OCI-LY7 (cell line): ENCODE data around the gene GMEB2. TPM values are rescaled to one million over a fixed set of nuclear protein-coding genes. Genes with fewer than 3 reads are reported as not detected.
"Not testable (repeated sequence)": the region's sequence is repeated elsewhere in the genome, so short reads cannot be mapped to it uniquely, and the experiment has no call there.

Experiments used
- BruUV-seq: library from RNA; stranded (reverse); fragments of 400-500 nt; replicated peaks from 2 replicates; lab custom pipeline; 2021; lab: Mats Ljungman, UMichigan
- CTCF ChIA-PET: fragments of 300-600 bp; sonication (Branson Sonifier 250); formaldehyde crosslinking; loops from one replicate; lab custom pipeline; 2022; ENCODE audit warnings: antibody characterized with exemption; ENCODE audit not compliant: unreplicated experiment; lab: Charles Lee
- POLR2A ChIA-PET: fragments of 300-600 bp; sonication (Branson Sonifier 250); formaldehyde crosslinking; loops from one replicate; lab custom pipeline; 2022; ENCODE audit warnings: antibody characterized with exemption; lab: Charles Lee
- DNase-seq: peaks from one replicate; pipeline ENCODE4 v3.0.0-alpha.2; 2015; ENCODE audit warnings: low spot score
- H2AFZ ChIP-seq: fragments of 200-600 bp; sonication (generic), shearing (Covaris generic); 2 replicates; pipeline ENCODE4 v1.6.1; 2014; ENCODE audit warnings: mild to moderate bottlenecking, antibody characterized with exemption, low read length, moderate library complexity
- H3K27ac ChIP-seq: fragments of 200-600 bp; sonication (generic); 2 replicates; pipeline ENCODE4 v1.5.1; 2014; ENCODE audit warnings: mixed run types, low read depth, mild to moderate bottlenecking, moderate library complexity, low read length, inconsistent platforms; ENCODE audit not compliant: poor library complexity, severe bottlenecking
- H3K36me3 ChIP-seq: fragments of 200-600 bp; sonication (generic); 2 replicates; pipeline ENCODE4 v1.6.1; 2014; ENCODE audit warnings: mild to moderate bottlenecking, antibody characterized with exemption, low read length, moderate library complexity, mixed read lengths; ENCODE audit not compliant: insufficient read depth
- H3K4me1 ChIP-seq: fragments of 200-600 bp; sonication (generic); 2 replicates; pipeline ENCODE4 v1.5.1; 2014; ENCODE audit warnings: mild to moderate bottlenecking, low read length; ENCODE audit not compliant: insufficient read depth, poor library complexity, severe bottlenecking
- H3K4me2 ChIP-seq: fragments of 200-600 bp; sonication (generic); 2 replicates; pipeline ENCODE4 v1.6.1; 2014; ENCODE audit warnings: mild to moderate bottlenecking, low read length
- H3K4me3 ChIP-seq: fragments of 200-600 bp; sonication (generic); 2 replicates; pipeline ENCODE4 v1.5.1; 2014; ENCODE audit warnings: mild to moderate bottlenecking, low read depth, low read length; ENCODE audit not compliant: poor library complexity, severe bottlenecking
- H3K79me2 ChIP-seq: fragments of 200-600 bp; sonication (generic); 2 replicates; pipeline ENCODE4 v1.6.1; 2016; ENCODE audit warnings: low read depth, mild to moderate bottlenecking, low read length, moderate library complexity, mixed read lengths; ENCODE audit not compliant: insufficient read depth
- H3K9me2 ChIP-seq: fragments of 200-600 bp; sonication (generic); 2 replicates; pipeline ENCODE4 v1.6.1; 2016; ENCODE audit warnings: mild to moderate bottlenecking, low read length, mixed read lengths; ENCODE audit not compliant: insufficient read depth
- H3K9me3 ChIP-seq: fragments of 200-600 bp; sonication (generic); 2 replicates; pipeline ENCODE4 v1.6.1; 2014; ENCODE audit warnings: mild to moderate bottlenecking, mixed run types, low read length, mixed read lengths
- H4K20me1 ChIP-seq: fragments of 200-600 bp; sonication (generic); 2 replicates; pipeline ENCODE4 v1.6.1; 2014; ENCODE audit warnings: mild to moderate bottlenecking, antibody characterized with exemption, low read length, moderate library complexity, mixed read lengths; ENCODE audit not compliant: insufficient read depth
- CTCF ChIP-seq: fragments of 200-600 bp; sonication (generic); conservative IDR thresholded peaks from 2 replicates; pipeline ENCODE4 v1.5.1; 2014; ENCODE audit warnings: mild to moderate bottlenecking, antibody characterized with exemption, low read length, moderate library complexity, mixed read lengths
- EZH2phosphoT487 ChIP-seq: fragments of 200-600 bp; sonication (generic); IDR thresholded peaks from 2 replicates; pipeline ENCODE4 v1.6.1; 2018; ENCODE audit warnings: low read depth, borderline replicate concordance, mild to moderate bottlenecking, mixed run types, antibody characterized with exemption, low read length, moderate library complexity, mixed read lengths
- intact Hi-C: fragments of 100-400 bp; cut with micrococcal nuclease; formaldehyde crosslinking; loops from one replicate; pipeline ENCODE4 v1.10.0; 2022; ENCODE audit not compliant: unreplicated experiment
- total RNA-seq, 2 experiments: library from RNA; depleted of rRNA in 1 of 2; stranded (reverse); fragments of >200 nt in 1 of 2; shearing (Covaris generic) in 1 of 2; gene quantifications; 2 replicates each; pipeline ENCODE4 v1.2.3, GENCODE V29; 2014 to 2022

The GMEB2 gene
- total RNA-seq, 2 experiments from 2014 or later, result 15.6 TPM

- H3K27ac ChIP-seq, H3K9me3 ChIP-seq, CTCF ChIA-PET, H3K79me2 ChIP-seq, DNase-seq, H2AFZ ChIP-seq, intact Hi-C loops, H3K4me3 ChIP-seq, H3K4me1 ChIP-seq, BruUV-seq, H3K9me2 ChIP-seq, H3K4me2 ChIP-seq, H4K20me1 ChIP-seq, POLR2A ChIA-PET: not testable (repeated sequence)
- H3K36me3 ChIP-seq, result peaks cover 52% of the 10 kb centered on the region
- 0 out of 2 replicates have a peak, but pooled peaks have one; percentile 35 for TF ChIP-seq CTCF
These were observed 12.9 kb downstream of the GMEB2 start for GRCh38 chr20:63613863-63614594.

- H4K20me1 ChIP-seq, result no peaks in the 10 kb centered on the region
- DNase-seq, result no peak
- no peaks in the 10 kb centered on the region for H3K4me1 ChIP-seq
- no peaks in the 10 kb centered on the region for H3K79me2 ChIP-seq
- no peak overlapping the region for H3K4me3 ChIP-seq
- no peaks in the 10 kb centered on the region for H3K9me3 ChIP-seq
- H3K36me3 ChIP-seq, result peaks cover 38% of the 10 kb centered on the region
- CTCF ChIA-PET, result no interaction called here
- intact Hi-C loops, result no loop called here
- POLR2A ChIA-PET, result no interaction called here
- TF ChIP-seq EZH2phosphoT487, result no peak
- TF ChIP-seq CTCF, result no peak
- H2AFZ ChIP-seq, result no peak overlapping the region
- no peaks in the 10 kb centered on the region for H3K9me2 ChIP-seq
- BruUV-seq, result no TSS peak
- no peak overlapping the region for H3K4me2 ChIP-seq
- no peak overlapping the region for H3K27ac ChIP-seq
These were observed 14.5 kb downstream of the GMEB2 start for GRCh38 chr20:63612276-63612931.

- no TSS peak for BruUV-seq
- Histone ChIP-seq H3K79me2 (no peaks in the 10 kb centered on the region), H3K9me3 (no peaks in the 10 kb centered on the region), H3K36me3 (peaks cover 33% of the 10 kb centered on the region), H2AFZ (no peak overlapping the region), H3K4me1 (no peaks in the 10 kb centered on the region), H3K9me2 (no peaks in the 10 kb centered on the region), H3K4me3 (no peak overlapping the region), H3K27ac (no peak overlapping the region), H4K20me1 (no peaks in the 10 kb centered on the region), H3K4me2 (no peak overlapping the region)
- DNase-seq, result no peak
- CTCF ChIA-PET, result no interaction called here
- TF ChIP-seq CTCF (no peak), EZH2phosphoT487 (no peak)
- intact Hi-C loops, result no loop called here
- POLR2A ChIA-PET, result no interaction called here
These were observed 15.3 kb downstream of the GMEB2 start for GRCh38 chr20:63611646-63612045.
